GM19240 (cell line): ENCODE data around the gene GMCL2.
A peak's percentile ranks its signal among the peaks of the same experiment; 100 is the strongest.

Source experiments
- DNase-seq: peaks from one replicate; pipeline ENCODE4 v3.0.0; 2011; ENCODE audit warnings: low spot score; ENCODE audit not compliant: insufficient read length

GMCL2 gene

GRCh38 chr5:178145965-178146820, 41.0 kb downstream of the GMCL2 start:
- peak; percentile 63 for DNase-seq

DNA sequence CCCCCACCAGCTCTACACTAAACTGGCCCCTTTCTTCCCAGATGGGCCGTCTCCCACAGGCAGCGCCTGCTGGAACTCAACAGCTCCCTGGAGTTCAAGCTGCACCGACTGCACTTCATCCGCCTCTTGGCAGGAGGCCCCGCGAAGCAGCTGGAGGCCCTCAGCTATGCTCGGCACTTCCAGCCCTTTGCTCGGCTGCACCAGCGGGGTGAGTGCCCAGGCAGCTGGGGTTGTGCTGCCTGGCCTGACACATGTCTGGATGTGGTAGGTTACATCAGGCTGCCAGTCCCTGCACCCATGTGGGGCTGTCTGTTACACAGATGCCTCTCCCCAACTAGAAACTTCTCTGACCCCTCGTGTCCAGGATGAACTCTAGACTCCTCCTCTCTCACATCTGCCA, 43.3 kb downstream of the GMCL2 start:
- DNase-seq: no peak

- DNase-seq: no peak
Measured at GRCh38 chr5:178143246-178143645, 43.9 kb downstream of the GMCL2 start.

DNA sequence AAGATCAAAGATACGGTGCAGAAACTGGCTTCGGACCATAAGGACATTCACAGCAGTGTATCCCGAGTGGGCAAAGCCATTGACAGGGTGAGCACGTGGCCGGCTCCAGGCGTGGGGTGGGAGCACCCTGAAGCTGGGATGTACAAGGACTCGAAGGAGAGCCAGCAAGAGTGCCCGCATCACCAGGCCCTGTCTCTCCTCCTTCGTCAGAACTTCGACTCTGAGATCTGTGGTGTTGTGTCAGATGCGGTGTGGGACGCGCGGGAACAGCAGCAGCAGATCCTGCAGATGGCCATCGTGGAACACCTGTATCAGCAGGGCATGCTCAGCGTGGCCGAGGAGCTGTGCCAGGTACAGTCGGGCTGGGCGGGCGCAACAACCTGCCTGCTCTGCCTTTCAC, 44.5 kb downstream of the GMCL2 start:
- DNase-seq: no peak

DNA sequence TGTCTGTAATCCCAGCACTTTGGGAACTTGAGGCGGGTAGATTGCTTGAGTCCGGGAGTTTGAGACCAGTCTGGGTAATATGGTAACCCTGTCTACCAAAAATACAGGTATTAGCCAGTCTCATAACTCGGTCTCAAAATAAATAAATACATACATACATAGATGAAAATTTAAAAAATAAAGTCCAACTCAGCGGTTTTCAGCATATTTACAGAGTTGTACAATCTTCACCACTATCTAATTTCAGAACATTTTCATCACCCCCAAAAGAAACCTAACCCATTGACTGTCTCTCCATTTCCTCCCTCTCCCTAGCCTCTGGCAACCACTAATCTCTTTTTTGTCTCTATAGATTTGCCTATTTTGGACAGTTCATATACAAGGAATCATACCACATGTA, 45.6 kb downstream of the GMCL2 start:
- no peak for DNase-seq

GRCh38 chr5:178137991-178138390, 49.2 kb downstream of the GMCL2 start:
- DNase-seq: no peak

- DNase-seq: no peak
Measured at GRCh38 chr5:178136990-178137389, 50.2 kb downstream of the GMCL2 start.
